GM18517 (cell line): ENCODE results near the gene HRC.
"Not testable (repeated sequence)": the region's sequence is repeated elsewhere in the genome, so short reads cannot be mapped to it uniquely, and the experiment has no call there.

Experiments
- ATAC-seq: cut with Tn5 transposase; IDR thresholded peaks from one replicate; pipeline ENCODE4 v1.9.1; 2021; ENCODE audit warnings: mild to moderate bottlenecking, moderate library complexity; ENCODE audit not compliant: unreplicated experiment

Gene HRC

GRCh38 chr19:49155005-49155819 is at the start of gene HRC:
Gene HRC (minus strand): TSS chr19:49155396. CDS start chr19:49155237, 159 bp downstream.
- no peak for ATAC-seq

GRCh38 chr19:49201042-49201441 is 45.8 kb upstream of the HRC start:
- ATAC-seq = no peak

GRCh38 chr19:49200238-49200862 is 45.2 kb upstream of the HRC start:
- ATAC-seq = no peak

GRCh38 chr19:49196527-49197240 is 41.5 kb upstream of the HRC start:
- no peak for ATAC-seq

- ATAC-seq = no peak
Observed at GRCh38 chr19:49194408-49194807, 39.2 kb upstream of the HRC start.

- ATAC-seq = no peak
Observed at GRCh38 chr19:49193822-49194394, 38.7 kb upstream of the HRC start.

- no peak for ATAC-seq
Observed at GRCh38 chr19:49190781-49191180, 35.6 kb upstream of the HRC start.

- ATAC-seq = no peak
Observed at GRCh38 chr19:49189259-49189658, 34.1 kb upstream of the HRC start.

- no peak for ATAC-seq
Observed at GRCh38 chr19:49188626-49189200, 33.5 kb upstream of the HRC start.

- ATAC-seq = no peak
Observed at GRCh38 chr19:49186108-49186507, 30.9 kb upstream of the HRC start.

- ATAC-seq = no peak
Observed at GRCh38 chr19:49182848-49183375, 27.7 kb upstream of the HRC start.

- not testable (repeated sequence) for ATAC-seq
Observed at GRCh38 chr19:49182010-49182847, 27.0 kb upstream of the HRC start.

GRCh38 chr19:49180659-49181058 is 25.5 kb upstream of the HRC start:
- no peak for ATAC-seq

GRCh38 chr19:49173198-49173597 is 18.0 kb upstream of the HRC start:
- ATAC-seq = no peak

GRCh38 chr19:49168421-49168820 is 13.2 kb upstream of the HRC start:
- no peak for ATAC-seq

- ATAC-seq = no peak
Observed at GRCh38 chr19:49167857-49168409, 12.7 kb upstream of the HRC start.

GRCh38 chr19:49165865-49166301 is 10.7 kb upstream of the HRC start:
- no peak for ATAC-seq

GRCh38 chr19:49165111-49165750 is 10.0 kb upstream of the HRC start:
- no peak for ATAC-seq

- ATAC-seq = no peak
Observed at GRCh38 chr19:49161987-49162386, 6.8 kb upstream of the HRC start.
